ENCODE results near the gene NRROS.
"Not testable (repeated sequence)": the region's sequence is repeated elsewhere in the genome, so short reads cannot be mapped to it uniquely, and the experiment has no call there.

NRROS gene

DNA sequence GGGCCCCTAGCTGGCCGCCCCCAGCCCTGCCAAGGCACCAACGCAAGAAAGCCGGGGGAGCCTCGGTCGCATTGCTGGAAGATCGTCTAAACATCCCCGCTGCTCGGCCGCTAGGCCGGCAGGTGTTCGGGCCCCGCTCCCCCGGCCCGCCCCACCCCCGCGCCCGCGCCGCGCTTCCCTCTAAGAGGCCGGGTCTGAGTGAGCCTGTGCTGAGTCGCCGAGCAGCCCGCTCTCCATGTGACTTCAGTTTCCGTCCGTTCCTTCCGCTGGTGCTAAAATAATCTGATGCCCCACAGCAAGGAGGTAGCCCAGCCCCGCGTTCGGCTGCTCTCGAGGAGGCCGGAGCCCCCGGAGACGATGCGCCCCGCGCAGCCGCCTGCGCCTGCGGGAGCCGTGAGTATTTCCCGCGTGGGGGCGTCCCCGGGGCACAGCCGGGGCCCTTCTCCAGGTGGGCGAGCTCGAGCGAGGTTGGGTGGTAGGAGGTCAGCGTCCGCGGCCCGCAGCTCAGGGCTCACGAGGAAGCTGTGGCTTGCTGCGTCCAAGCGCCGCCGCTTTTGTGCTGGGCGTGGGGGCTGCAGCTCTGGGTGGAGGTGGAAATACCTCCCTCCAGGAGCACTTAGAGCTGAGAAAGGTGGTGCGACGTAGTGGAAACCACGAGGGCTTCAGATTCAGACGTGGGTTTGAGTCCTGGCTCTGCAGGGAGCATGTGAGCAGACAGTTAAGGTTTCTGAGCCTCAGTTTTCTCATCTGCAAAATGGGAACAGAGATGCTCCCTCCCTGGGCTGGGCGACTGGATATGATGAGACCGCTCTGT lies at the start of gene NRROS:
Gene NRROS (plus strand): TSS at position 212 of the 814 bp plus-strand sequence. CDS start 14,846 bp downstream, outside the sequence.
- H3K4me3 ChIP-seq (ENCODE audit: low read length) = peak within 1 kb of the TSS; percentile 44
- TF ChIP-seq CTCF (conservative IDR thresholded peaks at IDR 0.05; ENCODE audit: low read length) = no peak
- DNase-seq (ENCODE audit: low read depth) = peak; percentile 26

DNA sequence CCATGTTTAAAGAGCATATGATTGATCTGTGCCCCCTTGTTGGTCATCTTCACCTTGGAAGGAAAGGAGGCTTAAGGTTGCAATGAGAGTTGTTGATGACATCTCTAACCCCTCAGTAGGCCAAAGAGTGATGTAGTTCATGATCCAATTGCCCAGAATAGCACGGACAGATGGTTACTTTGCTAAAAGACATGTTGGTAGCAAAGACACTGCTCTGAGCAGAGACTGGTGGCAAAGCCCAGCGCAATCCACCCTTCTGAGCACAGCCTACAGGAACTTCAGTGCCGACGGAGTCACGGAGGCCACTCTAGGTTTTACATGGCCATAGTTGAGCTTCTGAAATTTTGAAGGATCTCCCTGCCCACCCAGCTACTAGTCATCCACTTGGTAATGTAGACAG lies 49.2 kb upstream of the NRROS start:
- TF ChIP-seq CTCF (conservative IDR thresholded peaks at IDR 0.05; ENCODE audit: low read length) = no peak
- H3K4me3 ChIP-seq (ENCODE audit: low read length) = no peak overlapping the region
- DNase-seq (ENCODE audit: low read depth) = no peak

DNA sequence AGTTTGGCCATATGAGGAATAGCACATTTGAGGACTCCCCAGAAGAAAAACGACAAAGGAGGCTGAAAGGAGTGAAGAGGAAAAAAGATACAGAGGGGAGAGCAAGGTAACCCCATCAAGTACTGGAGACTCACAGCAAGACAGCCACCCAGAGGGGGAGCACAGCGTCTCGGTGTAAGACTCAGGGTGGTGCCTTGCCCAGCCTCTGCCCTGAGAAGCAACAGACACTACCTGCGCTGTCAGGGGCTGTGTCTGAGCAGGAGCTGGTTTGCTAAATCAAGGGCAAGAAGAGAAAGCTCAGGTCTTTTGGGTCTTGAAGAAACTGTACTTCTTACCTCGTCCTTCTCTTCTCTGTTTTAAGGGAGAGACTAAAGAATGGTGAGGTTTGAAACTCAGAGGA lies 43.1 kb upstream of the NRROS start:
- no peak for DNase-seq (ENCODE audit: low read depth)
- TF ChIP-seq CTCF (conservative IDR thresholded peaks at IDR 0.05; ENCODE audit: low read length) = no peak
- no peak overlapping the region for H3K4me3 ChIP-seq (ENCODE audit: low read length)

DNA sequence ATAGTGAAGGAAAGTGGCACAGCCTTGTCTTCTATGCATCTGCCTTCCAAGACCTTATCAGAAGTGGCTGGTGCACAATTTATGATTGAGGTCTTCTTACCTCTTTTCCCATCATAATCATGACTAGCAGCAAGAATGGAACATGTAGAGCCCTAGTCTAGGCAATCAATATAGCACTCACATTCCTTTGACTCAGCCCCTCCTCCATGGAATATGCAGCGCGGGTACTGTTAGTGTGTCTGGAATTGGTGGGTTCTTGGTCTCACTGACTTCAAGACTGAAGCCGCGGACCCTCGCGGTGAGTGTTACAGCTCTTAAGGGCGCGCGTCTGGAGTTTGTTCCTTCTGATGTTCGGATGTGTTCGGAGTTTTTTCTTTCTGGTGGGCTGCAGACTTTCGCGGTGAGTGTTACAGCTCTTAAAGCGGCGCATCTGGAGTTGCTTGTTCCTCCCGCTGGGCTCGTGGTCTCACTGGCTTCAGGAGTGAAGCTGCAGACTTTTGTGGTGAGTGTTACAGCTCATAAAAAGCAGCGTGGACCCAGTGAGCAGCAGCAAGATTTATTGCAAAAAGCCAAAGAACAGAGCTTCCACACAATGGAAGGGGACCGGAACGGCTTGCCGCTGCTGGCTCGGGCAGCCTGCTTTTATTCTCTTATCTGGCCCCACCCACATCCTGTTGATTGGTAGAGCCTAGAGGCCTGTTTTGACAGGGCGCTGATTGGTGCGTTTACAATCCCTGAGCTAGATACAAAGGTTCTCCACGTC lies 41.3 kb upstream of the NRROS start:
- peak overlapping the region; percentile 46 for H3K4me3 ChIP-seq (ENCODE audit: low read length)

DNA sequence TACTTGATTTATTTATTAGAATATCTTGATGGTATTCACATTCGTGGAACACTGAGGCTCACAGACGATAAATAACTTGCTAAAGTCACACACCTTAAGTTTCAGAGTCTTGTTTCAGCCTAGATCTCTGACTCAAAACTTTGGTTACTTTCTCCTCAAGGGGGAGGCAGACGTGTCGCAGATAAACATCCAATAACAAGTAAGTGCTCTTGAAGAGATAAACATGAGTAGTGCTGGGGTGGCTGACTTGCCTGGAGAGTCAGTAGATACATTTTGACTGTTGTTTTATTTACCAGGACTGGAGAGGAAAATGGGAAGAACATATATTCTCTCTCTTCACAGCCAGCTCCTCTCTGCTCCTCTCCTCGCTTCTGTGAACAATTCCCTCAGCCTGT lies 39.8 kb upstream of the NRROS start:
- no peak for TF ChIP-seq CTCF (conservative IDR thresholded peaks at IDR 0.05; ENCODE audit: low read length)
- H3K4me3 ChIP-seq (ENCODE audit: low read length) = no peak overlapping the region
- no peak for DNase-seq (ENCODE audit: low read depth)

More for the DNA sequence above, 41.3 kb upstream of the NRROS start:
- not testable (repeated sequence) for DNase-seq (ENCODE audit: low read depth)

DNA sequence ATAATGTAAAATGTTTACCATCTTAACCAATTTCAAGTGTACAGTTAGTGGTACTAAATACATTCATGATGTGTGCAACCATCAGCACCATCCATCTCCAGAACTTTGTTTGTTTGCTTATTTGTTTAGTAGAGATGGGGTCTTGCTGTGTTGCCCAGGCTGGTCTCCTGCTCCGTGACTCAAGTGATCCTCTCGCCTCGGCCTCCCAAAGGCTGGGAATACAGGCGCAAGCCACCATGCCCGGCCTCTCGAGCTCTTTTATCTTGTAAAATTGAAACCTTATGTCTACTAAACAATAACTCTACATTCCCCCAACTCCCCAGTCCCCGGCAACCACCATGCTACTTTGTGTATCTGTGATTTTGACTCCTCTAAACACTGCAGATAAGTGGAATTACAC lies 39.1 kb upstream of the NRROS start:
- no peak for TF ChIP-seq CTCF (conservative IDR thresholded peaks at IDR 0.05; ENCODE audit: low read length)
- no peak overlapping the region for H3K4me3 ChIP-seq (ENCODE audit: low read length)
- no peak for DNase-seq (ENCODE audit: low read depth)

GRCh38 chr3:196602673-196603072 lies 36.8 kb upstream of the NRROS start:
- H3K4me3 ChIP-seq (ENCODE audit: low read length) = no peak overlapping the region
- no peak for DNase-seq (ENCODE audit: low read depth)
- TF ChIP-seq CTCF (conservative IDR thresholded peaks at IDR 0.05; ENCODE audit: low read length) = no peak
